GM19438 (cell line): Measurements from ENCODE around the gene RIPOR2.
"Not testable (repeated sequence)": the region's sequence is repeated elsewhere in the genome, so short reads cannot be mapped to it uniquely, and the experiment has no call there.

ENCODE experiments used
- ATAC-seq: cut with Tn5 transposase; IDR thresholded peaks from one replicate; pipeline ENCODE4 v1.9.1; 2021; ENCODE audit warnings: low read depth; ENCODE audit not compliant: unreplicated experiment

RIPOR2 gene

GRCh38 chr6:24959319-24959718 is 23.6 kb upstream of the RIPOR2 start:
- no peak for ATAC-seq

DNA sequence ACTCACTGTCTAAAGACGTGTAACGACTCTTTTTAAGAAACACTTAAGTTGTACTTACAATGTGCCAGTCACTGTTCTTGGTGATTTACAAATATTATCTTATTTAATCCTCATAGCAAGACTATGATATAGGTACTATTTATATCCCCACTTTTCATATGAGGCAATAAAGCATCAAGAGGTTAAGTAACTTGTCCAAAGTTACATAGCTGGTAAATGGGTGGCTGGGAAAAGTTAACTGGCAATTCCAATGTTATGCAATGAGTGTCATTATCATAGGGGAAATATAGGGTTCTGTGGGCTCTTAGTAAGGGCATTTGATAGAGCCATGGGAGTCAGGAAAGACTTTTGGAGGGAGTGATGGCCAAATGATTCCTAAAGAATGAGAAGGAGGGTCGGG is 21.4 kb upstream of the RIPOR2 start:
- no peak for ATAC-seq

DNA sequence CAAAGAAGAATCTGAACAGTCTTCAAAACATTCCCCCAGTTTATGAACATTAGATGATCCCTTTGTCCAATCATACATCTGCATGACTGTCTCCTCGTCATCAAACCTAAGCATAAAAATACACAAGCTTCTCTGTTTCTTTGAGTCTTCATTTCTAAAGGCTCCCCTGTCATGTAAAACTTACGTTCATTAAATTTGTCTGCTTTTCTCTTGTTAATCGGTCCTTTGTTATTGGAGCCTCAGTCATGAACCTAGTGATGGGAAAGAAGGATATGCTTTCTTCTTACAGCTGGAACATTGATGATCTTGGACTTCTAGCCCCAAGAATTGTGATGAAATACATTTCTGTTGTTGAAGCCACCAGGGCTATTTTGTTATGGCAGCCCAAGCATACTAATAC is 18.0 kb upstream of the RIPOR2 start:
- no peak for ATAC-seq

DNA sequence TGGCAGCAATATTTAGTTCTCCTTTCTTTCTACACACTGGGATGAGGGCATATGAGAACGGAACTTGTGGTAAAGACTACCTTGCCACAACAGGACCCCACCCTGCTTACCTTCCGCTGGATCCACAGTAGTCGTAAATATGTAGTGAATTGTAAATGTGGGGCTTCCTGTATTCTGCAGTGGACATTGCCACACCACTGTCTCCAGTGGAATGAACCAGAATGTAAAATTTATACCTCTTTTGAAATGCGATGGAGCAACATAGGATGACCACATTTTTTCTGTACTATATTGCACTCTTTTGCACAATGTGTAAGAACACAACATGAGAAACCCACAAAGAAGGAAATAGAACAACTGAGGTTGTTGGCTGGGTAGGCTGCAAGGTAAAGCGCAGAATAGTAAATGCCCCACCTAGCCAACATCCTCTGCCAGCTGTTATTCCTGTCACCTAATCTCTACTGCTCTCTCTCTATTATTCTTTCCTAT is 16.1 kb upstream of the RIPOR2 start:
- ATAC-seq = no peak

DNA sequence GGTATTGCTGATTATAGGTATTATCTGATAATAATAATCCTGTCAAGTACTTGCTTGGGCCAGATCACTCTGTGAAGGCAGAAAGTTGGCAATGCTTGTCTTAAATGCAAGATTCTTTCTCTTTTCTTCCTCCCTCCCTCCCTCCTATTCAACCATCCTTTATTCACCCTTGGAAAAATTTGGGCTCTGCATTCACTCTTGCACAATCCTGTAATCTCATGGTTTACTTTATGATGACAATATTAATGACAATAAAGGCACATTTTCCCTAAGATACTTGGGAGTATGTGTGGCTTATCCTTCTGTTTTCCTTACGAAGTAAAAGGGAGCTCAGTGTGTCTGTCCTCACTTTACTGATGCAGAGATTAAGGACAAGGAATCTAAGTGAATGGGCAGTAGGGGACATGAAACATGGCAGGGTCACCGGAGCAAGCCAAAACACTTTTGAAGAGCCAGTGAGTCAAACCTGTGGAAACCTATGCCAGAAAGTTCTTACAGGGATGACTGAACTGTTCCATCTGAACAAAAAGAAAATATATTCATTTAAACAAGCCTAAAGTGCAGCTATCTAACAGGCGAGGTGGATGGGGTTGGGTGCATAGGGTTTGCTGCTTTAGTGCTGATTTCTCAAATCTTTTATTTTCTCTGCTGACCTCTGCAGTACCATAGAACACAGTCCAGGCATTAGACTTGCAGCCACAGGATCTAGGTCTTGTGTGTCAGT is 14.6 kb upstream of the RIPOR2 start:
- ATAC-seq = no peak

DNA sequence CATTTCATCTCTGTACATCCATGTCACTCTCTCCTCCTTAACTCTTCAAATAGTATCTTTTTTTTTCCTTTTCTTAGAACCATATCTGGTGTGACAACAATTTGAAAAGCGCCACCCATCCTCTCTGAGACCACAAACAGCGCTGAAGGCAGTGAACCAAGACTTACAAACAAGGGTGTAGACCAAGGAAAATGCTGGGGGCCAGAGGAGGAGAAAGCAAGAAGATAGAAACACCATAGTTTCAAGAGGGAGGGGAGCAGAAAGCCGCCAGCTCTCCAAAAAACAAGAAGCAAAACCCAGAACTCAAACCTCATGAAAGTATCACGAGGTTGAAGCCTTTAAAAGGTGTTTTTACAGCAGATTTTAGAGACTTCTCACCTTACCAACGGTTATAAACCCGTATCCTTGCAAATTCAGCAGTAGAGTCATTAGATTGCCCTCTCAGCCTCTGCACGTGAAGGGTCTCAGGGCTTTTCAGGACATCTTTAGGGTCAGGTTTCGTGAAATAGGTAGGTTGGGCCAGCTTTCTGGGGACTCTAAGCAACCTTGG is 13.3 kb upstream of the RIPOR2 start:
- ATAC-seq = peak; percentile 95

DNA sequence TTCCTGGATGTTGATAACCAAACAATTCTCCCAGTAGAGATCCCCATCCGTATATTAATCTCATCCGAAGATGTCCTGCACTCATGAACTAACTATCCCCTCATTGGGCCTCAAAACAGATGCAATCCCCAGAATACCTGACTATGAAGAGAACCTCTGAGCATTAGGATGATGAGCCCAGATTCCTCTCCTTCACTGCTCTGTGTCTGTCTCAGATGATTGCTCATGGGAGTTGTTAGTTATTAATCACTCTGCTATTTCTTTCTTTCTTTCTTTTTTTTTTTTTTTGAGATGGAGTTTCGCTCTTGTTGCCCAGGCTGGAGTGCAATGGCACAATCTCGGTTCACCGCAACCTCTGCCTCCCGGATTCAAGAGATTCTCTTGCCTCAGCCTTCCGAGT is 12.5 kb upstream of the RIPOR2 start:
- ATAC-seq = not testable (repeated sequence)

DNA sequence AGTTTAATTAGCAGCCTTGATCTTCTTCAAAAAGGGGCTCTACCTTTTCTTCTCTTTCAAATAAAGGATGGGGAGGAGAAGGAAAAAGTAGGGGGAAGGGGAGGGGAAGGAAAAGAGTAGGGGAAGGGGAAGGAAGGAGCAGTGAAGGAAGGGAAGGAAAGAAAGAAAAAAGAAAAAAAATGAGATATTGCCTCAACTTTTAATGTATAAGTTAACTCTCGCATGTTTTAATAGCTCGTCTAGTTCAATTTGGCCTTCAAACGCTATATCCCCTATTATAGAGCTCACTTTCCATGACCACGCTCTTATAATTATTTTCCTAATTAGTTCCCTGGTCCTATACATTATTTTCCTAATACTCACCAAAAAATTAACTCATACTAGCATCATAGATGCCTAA is 11.9 kb upstream of the RIPOR2 start:
- ATAC-seq = no peak

DNA sequence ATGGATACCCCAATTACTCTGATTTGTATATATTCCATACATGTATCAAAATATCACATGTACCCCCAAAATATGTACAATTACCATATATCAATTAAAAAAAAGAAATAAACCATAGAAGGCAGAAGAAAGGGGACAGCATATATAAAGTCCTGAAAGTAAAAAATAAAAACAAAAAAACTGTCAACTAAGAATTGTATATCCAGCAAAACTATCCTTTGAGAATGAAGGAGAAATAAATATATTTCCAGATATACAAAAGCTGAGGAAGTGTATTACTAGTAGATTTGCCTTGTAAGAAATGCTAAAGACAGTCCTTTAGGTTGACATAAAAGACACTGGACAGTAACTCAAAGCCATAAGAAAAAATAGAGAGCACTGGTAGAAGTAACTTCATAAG is 9.3 kb upstream of the RIPOR2 start:
- no peak for ATAC-seq

GRCh38 chr6:24943774-24944173 is 8.0 kb upstream of the RIPOR2 start:
- no peak for ATAC-seq

DNA sequence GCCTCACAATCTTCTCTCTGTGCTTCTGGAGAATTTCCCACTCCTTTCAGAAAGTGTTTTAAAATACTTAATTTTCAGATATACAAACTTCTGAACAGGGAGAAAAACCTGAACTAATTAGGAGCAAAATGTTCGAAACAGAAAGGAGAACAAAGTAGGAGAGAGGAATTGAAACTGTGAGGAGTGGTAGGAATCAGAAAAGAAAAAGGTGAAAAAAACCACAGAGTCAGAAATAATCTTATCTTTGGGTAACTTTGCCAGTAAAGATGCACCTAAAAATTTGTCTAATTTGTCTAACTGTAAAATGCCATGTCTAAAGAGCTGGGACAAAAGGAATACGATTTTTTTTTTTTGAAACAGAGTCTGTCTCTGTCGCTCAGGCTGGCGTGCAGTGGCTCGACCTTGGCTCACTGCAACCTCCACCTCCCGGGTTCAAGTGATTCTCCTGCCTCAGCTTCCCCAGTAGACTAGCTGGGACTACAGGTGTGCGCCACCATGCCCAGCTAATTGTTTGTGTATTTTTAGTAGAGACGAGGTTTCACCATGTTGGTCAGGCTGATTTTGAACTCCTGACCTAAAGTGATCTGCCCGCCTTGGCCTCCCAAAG is 4.7 kb upstream of the RIPOR2 start:
- no peak for ATAC-seq

- ATAC-seq = peak; percentile 59
These were observed 1.0 kb upstream of the RIPOR2 start for GRCh38 chr6:24936641-24937317.

GRCh38 chr6:24933868-24934401 is 1.8 kb downstream of the RIPOR2 start:
- ATAC-seq = no peak

DNA sequence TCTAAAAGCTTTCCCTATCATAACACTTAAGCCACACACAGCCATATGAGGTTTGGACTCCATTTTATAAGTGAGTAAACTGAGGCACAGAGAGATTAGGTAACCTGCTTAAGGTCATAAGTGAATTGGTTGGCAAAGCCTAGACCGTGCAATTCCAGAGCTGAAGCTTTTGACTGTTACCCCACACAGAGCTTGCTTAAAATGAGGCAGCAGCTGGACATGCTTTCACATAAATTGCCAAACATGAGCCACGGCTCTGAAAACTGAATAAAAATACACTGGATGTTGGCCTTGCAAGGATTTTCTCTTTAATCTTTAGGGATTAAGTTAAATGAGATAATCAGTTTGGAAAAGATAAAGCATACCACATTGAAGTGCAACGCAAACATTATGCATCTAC is 2.5 kb downstream of the RIPOR2 start:
- ATAC-seq = no peak

GRCh38 chr6:24932832-24933231 is 2.9 kb downstream of the RIPOR2 start:
- ATAC-seq = peak; percentile 29

DNA sequence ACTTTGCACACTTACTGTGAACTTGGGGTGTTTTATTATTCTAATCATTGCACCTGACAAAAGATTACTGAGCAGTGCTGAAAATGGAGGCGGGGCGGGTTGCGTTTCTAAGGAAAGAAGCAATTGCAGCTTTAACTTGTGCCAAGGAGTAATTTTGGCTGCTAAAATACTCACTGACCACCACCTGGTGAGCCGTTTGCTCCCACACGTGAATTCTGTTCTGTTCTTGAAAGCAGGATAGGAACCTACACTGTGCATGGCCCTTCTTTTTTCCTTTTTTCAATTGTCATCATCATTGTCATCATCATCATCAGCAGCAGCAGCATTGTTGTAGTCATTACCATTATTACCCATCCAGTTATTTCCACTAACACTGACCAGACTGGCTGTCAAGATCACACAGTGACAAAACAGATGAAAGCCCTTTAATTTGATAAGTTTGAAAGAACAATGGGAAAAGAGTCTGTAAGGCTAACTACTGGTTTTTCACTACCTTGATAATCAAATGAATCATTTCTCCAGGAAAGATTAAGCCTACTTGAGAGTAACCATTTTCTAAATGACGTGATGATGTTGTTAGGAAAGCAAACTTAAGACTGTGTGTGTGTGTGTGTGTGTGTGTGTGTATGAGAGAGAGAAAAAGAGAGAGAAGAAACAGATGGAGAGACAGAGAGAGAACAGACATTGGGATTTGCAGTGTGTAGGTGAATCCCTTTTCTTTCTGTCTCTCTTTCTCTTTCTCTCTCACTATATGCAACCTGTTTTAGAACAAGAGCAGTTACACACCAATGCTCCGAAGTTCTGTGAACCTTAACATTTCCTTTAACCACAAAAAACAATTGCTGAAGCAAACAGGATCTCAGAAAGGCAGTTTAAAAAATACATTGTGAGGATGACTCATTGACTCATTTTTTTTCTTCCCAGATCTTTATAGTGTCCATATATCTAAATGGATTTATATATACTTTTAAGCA is 3.8 kb downstream of the RIPOR2 start:
- peak; percentile 30 for ATAC-seq

- no peak for ATAC-seq
These were observed 4.5 kb downstream of the RIPOR2 start for GRCh38 chr6:24931296-24931695.

DNA sequence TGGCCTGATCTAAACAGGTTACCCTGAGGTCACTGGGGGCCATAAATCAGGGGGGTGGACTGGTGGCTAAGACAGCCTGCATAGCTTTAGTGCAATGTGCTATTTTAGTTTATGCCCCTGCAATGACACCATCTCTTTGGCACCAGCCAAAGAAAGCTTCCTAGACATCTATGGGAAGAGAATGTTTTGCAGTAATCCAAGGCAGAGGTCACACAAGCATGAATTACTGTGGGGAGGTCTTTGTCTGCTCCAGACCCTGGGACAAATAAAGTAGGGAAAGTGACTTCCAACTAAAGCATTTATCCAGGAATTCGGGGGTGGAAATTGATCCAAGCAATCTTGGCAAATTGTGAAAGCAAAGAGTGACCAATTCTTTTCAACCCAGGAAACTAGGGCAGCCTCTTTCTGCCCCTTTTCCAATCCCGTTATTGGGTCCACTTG is 5.3 kb downstream of the RIPOR2 start:
- ATAC-seq = no peak

GRCh38 chr6:24929242-24929641 is 6.5 kb downstream of the RIPOR2 start:
- ATAC-seq = no peak
